Measurements from ENCODE around the gene NXPH4. TPM values are rescaled to one million over a fixed set of nuclear protein-coding genes. Genes with fewer than 3 reads are reported as not detected.

The NXPH4 gene
- total and polyA plus RNA-seq, 7 donors, result 0.01 to 0.58 (median 0.24) TPM; not detected in 2

GRCh38 chr12:57185906-57186508, 30.6 kb upstream of the NXPH4 start:
- ATAC-seq (no peak), DNase-seq (no peak)
- Histone ChIP-seq H3K9me3 (no peaks in the 10 kb centered on the region), H3K36me3 (ENCODE audit: insufficient read depth in 1 of 2, low read depth in 1 of 2) (peaks cover 0 to 42% of the 10 kb centered on the region in 2 donors), H3K27me3 (ENCODE audit: insufficient read depth in 3 of 3, low read length in 2 of 3) (no peaks in the 10 kb centered on the region), H3K27ac (no peak overlapping the region), H3K4me3 (no peak overlapping the region), H3K4me1 (no peaks in the 10 kb centered on the region)
- 82 to 86% (median 82%) methylated on average over 12 of the region's 12 CpGs for WGBS, 3 donors
- intact Hi-C loops (cut with DNase I), result loop anchor here in 1 of 2 donors (2.0 kb wide), 1 partner anchor 117 kb away; no protein-coding TSS in a partner anchor
- TF ChIP-seq CTCF (IDR thresholded peaks at IDR 0.05), result no peak

- no peaks in the 10 kb centered on the region for H3K9me3 ChIP-seq
Observed at GRCh38 chr12:57187222-57188089, 29.1 kb upstream of the NXPH4 start.

GRCh38 chr12:57188090-57188425, 28.5 kb upstream of the NXPH4 start:
- DNase-seq (no peak), ATAC-seq (no peak)
- no peak overlapping the region for H3K27ac ChIP-seq
- no peaks in the 10 kb centered on the region for H3K4me1 ChIP-seq
- H3K4me3 ChIP-seq, result no peak overlapping the region
- peaks cover 0 to 40% of the 10 kb centered on the region in 2 donors for H3K36me3 ChIP-seq (ENCODE audit: insufficient read depth in 1 of 2, low read depth in 1 of 2)
- H3K27me3 ChIP-seq (ENCODE audit: insufficient read depth in 3 of 3, low read length in 2 of 3), result no peaks in the 10 kb centered on the region
- 67 to 77% (median 70%) methylated on average over 8 of the region's 8 CpGs for WGBS, 3 donors
- intact Hi-C loops (cut with DNase I), result no loop called here
- no peak for TF ChIP-seq CTCF (IDR thresholded peaks at IDR 0.05)
- no peaks in the 10 kb centered on the region for H3K9me3 ChIP-seq

More at GRCh38 chr12:57187222-57188089, 29.1 kb upstream of the NXPH4 start:
- whole genome bisulfite sequencing, 3 donors, result 69 to 74% (median 70%) methylated on average over 21 of the region's 21 CpGs
- H3K4me1 ChIP-seq, result no peaks in the 10 kb centered on the region
- no peak overlapping the region for H3K4me3 ChIP-seq
- no peak for DNase-seq
- H3K27ac ChIP-seq, result no peak overlapping the region
- peaks cover 0 to 40% of the 10 kb centered on the region in 2 donors for H3K36me3 ChIP-seq (ENCODE audit: insufficient read depth in 1 of 2, low read depth in 1 of 2)
- intact Hi-C loops (cut with DNase I), result no loop called here
- ATAC-seq, result no peak
- H3K27me3 ChIP-seq (ENCODE audit: insufficient read depth in 3 of 3, low read length in 2 of 3), result no peaks in the 10 kb centered on the region
- no peak for TF ChIP-seq CTCF (IDR thresholded peaks at IDR 0.05)

- 74 to 82% (median 77%) methylated on average over 6 of the region's 6 CpGs for WGBS, 3 donors
- no peak overlapping the region for H3K4me3 ChIP-seq
- H3K36me3 ChIP-seq (ENCODE audit: insufficient read depth in 1 of 2, low read depth in 1 of 2), result peaks cover 0 to 45% of the 10 kb centered on the region in 2 donors
- no peak overlapping the region for H3K27ac ChIP-seq
- ATAC-seq, result no peak
- intact Hi-C loops (cut with DNase I), result no loop called here
- no peaks in the 10 kb centered on the region for H3K4me1 ChIP-seq
- no peaks in the 10 kb centered on the region for H3K9me3 ChIP-seq
- no peaks in the 10 kb centered on the region for H3K27me3 ChIP-seq (ENCODE audit: insufficient read depth in 3 of 3, low read length in 2 of 3)
- no peak for TF ChIP-seq CTCF (IDR thresholded peaks at IDR 0.05)
- no peak for DNase-seq
Observed at GRCh38 chr12:57190037-57190436, 26.6 kb upstream of the NXPH4 start.
